GM21576 (cell line): Measurements from ENCODE around the gene RAD51B.
"Not testable (repeated sequence)": the region's sequence is repeated elsewhere in the genome, so short reads cannot be mapped to it uniquely, and the experiment has no call there.

Source experiments
- ATAC-seq: cut with Tn5 transposase; IDR thresholded peaks from one replicate; pipeline ENCODE4 v1.9.1; 2021; ENCODE audit warnings: mild to moderate bottlenecking, moderate library complexity; ENCODE audit not compliant: unreplicated experiment

RAD51B gene

DNA sequence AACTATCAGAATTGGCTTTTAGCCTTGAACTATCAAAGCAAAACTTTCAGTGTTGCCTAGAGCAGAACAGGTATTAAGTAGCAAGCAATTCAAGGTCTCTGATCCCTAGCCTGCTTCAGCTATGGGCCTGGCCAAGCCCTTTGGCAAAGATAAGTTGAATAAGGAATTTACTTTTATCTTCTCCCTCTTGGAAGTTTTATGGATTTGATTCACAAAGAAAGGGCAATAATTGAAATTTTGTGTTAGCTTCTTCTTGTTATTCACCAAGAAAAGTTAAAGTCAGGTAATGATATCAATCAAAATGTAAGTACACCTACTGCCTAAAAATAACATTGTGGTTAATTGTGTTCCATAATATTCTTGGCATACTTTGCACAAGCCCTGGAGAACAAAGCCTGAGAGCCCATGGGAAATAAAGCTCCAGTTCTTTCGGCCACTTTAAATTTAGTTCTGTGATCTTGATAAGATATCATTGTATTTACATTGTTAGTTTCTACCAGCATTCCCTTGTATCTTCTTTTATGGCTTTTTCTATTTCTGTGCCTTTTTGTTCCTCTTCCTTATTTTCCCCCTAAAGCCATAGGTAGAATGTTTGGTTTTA, 158.0 kb downstream of the RAD51B start:
- no peak for ATAC-seq

- no peak for ATAC-seq
Observed at GRCh38 chr14:67978749-67979148, 159.2 kb downstream of the RAD51B start.

GRCh38 chr14:67982711-67983608, 163.4 kb downstream of the RAD51B start:
- ATAC-seq, result no peak

DNA sequence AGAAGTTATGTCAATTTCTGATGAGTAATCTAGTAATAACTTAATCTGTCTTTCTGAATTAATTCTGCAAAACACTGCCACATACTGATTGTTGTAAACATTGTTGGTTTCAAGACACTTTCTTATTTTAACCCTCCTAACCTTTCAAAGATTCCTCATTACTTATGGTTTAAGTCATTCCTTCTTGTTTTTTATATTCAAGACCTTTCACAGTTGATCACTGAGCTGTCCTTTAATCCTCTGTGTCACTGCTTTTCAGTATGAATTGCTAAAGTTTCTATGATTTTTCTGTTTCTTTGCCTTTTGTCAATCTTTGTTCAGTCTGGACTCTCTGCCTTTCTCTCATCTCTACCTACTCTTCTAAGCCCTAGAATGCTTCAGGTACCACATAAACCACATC, 164.7 kb downstream of the RAD51B start:
- no peak for ATAC-seq

- ATAC-seq, result no peak
Observed at GRCh38 chr14:67986131-67986841, 166.7 kb downstream of the RAD51B start.

DNA sequence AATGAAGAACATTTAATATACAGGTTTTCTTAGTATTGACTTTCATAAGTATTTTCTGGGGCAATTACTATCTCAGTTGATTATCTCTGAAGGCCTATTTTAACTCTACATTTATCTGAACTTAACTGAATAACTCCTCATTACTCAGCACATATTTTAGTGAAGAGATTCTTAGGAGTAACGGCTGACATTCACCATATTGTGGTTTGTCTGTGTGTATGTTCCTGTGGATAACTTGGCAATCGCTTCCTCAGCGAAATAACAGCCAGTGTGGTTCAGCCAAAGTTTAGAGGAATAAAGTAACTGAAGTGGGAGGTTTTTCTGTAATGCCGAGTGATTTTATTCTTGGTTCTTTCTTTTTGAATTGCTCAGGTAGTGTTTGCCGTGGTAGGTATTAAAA, 168.0 kb downstream of the RAD51B start:
- no peak for ATAC-seq

- not testable (repeated sequence) for ATAC-seq
Observed at GRCh38 chr14:67988210-67988609, 168.6 kb downstream of the RAD51B start.

GRCh38 chr14:67990576-67990975, 171.0 kb downstream of the RAD51B start:
- ATAC-seq, result no peak

GRCh38 chr14:67994531-67994930, 175.0 kb downstream of the RAD51B start:
- ATAC-seq, result no peak

DNA sequence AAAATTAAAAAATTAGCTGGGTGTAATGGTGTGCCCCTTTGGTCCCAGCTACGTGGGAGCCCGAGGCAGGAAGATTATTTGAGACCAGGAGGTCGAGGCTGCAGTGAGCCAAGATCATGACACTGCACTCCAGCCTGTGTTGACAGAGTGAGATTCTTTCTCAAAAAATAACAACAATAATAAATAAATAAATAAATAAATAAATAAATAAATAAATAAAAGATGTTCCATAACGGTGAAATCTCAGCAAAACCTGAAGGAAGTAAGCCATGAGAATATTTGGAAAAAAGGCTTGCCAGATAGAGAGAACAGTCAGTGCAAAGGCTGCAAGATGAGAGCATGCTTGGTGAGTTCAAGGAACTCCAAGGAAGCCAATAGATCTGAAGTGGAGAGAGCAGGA, 176.7 kb downstream of the RAD51B start:
- ATAC-seq, result no peak

GRCh38 chr14:67998834-67999233, 179.3 kb downstream of the RAD51B start:
- ATAC-seq, result no peak

DNA sequence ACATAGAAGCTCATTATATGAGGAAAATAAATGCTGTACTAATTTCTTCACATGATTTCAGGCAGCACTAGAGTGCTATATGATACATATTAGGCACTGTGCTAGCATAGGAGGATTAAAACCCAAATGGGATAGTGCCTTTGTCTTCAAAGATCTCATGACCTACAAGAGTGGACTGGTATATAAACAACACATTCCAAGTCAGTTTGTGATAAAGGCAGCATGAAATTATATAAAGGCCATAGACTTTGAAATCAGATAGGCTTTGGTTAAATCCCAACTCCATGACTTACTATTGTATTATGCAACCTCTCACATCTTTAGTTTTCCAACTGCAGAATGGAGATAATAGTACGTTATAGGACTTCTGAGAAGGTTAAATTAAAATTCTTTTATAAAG, 179.7 kb downstream of the RAD51B start:
- ATAC-seq, result no peak

DNA sequence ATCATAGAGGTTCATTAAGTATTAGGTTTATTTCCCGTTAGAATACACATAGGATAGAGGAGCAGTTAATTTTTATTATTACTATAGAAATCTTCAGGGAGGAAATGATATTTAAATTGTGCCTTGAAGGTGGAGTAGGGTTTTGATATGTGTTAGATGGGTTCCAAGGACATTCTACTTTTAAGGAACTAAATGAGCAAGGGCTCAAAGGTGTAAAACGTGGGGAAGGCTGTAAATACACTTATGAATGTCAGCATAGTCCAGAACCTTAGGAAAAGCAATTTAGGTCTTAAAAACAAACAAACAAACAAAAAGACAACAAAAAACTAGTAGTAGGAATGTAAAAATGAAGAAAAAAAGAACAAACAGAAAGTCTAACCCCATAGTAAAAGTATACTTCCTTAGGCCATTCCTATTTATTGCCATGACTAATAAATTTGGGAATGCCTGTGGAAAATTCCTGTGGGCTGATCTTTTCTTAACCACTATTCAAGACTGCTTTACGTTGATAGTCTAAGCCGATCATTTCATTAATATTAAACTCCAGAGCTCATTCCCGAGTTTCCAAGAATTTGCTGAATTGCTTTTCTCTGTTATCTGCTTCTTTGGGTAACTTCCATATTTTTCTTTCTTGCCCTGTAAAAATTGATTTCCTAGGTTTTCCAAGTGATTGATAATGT, 180.3 kb downstream of the RAD51B start:
- ATAC-seq, result no peak

- ATAC-seq, result no peak
Observed at GRCh38 chr14:68000511-68000910, 180.9 kb downstream of the RAD51B start.

GRCh38 chr14:68008491-68008890, 188.9 kb downstream of the RAD51B start:
- no peak for ATAC-seq

DNA sequence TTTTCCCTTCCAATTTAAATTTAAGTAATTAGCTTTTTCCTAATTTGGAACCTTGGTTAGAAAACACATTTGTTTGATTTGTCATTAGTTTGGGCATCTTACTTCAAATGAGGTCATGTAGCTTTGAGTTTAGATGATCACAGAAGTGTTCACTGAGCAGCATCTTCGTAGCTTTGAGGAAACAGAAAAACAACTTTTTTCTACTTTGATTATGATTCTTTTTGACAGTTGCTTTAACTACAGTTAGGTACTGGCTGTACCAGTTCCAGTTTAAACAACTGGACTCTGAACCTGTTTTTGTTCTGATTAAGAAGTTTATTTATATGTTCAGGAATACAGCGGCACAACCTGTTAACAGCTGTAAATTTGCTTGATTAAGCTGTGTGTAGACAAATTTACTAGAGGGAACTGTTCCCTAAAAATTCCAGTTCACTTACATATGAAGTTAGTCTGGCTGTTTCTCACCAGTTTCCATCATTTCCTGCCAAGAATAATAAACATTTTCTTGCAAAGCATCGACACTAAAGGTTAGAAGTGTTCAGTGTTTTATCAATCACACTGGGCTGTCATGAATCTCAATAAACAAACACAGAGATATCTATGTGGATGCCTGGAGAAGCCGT, 191.9 kb downstream of the RAD51B start:
- no peak for ATAC-seq

DNA sequence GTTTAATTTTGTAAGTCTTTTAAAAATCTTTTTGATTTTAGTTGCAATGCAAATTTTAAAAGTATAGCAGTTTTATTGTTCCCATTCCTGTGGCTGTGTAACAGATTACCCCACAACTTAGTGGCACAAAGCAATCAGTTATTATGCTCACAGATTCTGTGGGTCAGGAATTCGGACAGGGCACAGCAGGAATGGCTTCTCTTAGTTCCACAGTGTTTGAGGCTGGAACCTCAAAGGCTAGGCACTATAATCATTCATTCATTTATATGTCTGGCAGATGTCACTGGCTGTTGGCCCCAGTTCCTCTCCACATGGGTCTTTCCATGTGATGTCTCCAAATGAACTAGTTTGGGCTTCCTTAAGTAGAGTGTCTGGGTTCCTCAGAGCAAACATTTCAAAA, 193.3 kb downstream of the RAD51B start:
- no peak for ATAC-seq

- ATAC-seq, result no peak
Observed at GRCh38 chr14:68013326-68013725, 193.7 kb downstream of the RAD51B start.

GRCh38 chr14:68014771-68015170, 195.2 kb downstream of the RAD51B start:
- no peak for ATAC-seq

DNA sequence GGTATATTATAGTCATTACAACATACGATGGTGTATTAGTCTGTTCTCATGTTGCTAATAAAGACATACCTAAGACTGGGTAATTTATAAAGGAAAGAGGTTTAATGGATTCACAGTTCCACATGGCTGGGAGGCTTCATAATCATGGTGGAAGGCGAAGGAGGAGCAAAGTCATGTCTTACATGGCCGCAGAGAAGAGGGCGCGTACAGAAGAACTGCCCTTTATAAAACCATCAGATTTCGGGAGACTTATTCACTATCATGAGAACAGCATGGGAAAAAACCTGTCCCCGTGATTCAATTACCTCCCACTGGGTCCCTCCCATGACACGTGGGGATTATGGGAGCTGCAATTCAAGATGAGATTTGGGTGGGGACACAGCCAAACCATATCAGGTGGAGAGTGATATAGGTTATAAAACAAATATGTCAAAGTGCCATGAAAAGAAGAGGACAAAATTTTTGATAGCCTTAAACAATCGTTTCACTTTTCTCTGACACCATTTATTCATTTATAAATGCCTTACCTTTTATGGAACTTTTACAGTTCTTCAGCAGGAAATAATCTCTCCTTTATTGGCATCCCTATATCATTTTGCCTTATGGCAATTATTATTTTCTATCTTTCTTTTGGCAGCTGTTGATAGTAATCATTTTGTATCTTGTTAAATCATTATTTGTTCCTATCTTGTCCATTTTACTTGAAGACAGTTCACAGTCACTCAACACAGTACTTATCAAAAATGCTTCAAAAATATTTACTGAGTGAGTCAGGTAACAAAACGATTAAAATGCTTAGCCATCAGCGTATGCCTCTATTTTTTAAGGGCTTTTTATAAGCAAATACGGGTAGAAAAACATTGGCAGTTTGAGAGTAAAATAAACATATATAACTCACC, 196.0 kb downstream of the RAD51B start:
- ATAC-seq, result no peak
